ENCODE results near the gene COQ8A.

Gene COQ8A

DNA sequence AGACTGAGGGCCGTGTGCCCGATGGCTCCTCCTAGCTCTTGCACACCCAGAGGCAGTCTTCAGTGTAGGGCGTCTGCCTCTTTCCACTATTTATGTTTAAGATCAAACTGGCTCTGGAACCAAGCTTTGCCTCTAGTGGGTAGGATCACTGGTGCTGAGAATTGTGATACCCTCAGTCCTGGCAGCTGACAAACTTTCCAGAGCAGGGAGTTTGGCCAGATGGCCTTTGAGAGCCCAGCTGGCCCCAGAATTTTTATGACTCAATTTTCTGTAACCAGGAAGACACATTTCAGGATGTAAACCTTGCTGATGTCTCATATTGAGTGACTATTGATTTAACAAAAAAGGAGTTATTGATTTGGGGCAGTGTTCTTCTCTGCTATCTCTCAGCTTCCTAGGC lies 6.7 kb downstream of the COQ8A start:
- Histone ChIP-seq H3K27me3 (ENCODE audit: control insufficient read depth, low read length) (no peaks in the 10 kb centered on the region), H3K9me2 (replicated peaks; ENCODE audit: control insufficient read depth, low read length) (no peaks in the 10 kb centered on the region), H3K79me2 (ENCODE audit: control insufficient read depth, low read length) (peaks cover 50% of the 10 kb centered on the region), H3K36me3 (ENCODE audit: control insufficient read depth, low read length) (no peaks in the 10 kb centered on the region), H3K4me2 (ENCODE audit: low read length) (no peak overlapping the region), H3K27ac (ENCODE audit: low read depth, low read length) (no peak overlapping the region), H3F3A (ENCODE audit: control insufficient read depth, insufficient read depth) (no peaks in the 10 kb centered on the region), H3K4me1 (ENCODE audit: control insufficient read depth, low read length) (peaks cover 7% of the 10 kb centered on the region), H3K4me3 (ENCODE audit: low read length) (no peak overlapping the region), H4K20me1 (ENCODE audit: control insufficient read depth, insufficient read depth, low read depth, low read length) (no peaks in the 10 kb centered on the region), H3K9me3 (ENCODE audit: control insufficient read depth, insufficient read depth, low read length) (no peaks in the 10 kb centered on the region)
- TF ChIP-seq, protein P1, sequence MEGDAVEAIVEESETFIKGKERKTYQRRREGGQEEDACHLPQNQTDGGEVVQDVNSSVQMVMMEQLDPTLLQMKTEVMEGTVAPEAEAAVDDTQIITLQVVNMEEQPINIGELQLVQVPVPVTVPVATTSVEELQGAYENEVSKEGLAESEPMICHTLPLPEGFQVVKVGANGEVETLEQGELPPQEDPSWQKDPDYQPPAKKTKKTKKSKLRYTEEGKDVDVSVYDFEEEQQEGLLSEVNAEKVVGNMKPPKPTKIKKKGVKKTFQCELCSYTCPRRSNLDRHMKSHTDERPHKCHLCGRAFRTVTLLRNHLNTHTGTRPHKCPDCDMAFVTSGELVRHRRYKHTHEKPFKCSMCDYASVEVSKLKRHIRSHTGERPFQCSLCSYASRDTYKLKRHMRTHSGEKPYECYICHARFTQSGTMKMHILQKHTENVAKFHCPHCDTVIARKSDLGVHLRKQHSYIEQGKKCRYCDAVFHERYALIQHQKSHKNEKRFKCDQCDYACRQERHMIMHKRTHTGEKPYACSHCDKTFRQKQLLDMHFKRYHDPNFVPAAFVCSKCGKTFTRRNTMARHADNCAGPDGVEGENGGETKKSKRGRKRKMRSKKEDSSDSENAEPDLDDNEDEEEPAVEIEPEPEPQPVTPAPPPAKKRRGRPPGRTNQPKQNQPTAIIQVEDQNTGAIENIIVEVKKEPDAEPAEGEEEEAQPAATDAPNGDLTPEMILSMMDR (IDR thresholded peaks at IDR 0.05; ENCODE audit: low read depth, low read length, poor library complexity, severe bottlenecking): no peak
- TF ChIP-seq EZH2phosphoT487 (IDR thresholded peaks at IDR 0.05; ENCODE audit: borderline replicate concordance, low read length): no peak

- H3F3A ChIP-seq (ENCODE audit: control insufficient read depth, insufficient read depth): no peaks in the 10 kb centered on the region
- H3K27ac ChIP-seq (ENCODE audit: low read depth, low read length): no peak overlapping the region
- no peaks in the 10 kb centered on the region for H4K20me1 ChIP-seq (ENCODE audit: control insufficient read depth, insufficient read depth, low read depth, low read length)
- H3K79me2 ChIP-seq (ENCODE audit: control insufficient read depth, low read length): peaks cover 41% of the 10 kb centered on the region
- H3K9me2 ChIP-seq (replicated peaks; ENCODE audit: control insufficient read depth, low read length): no peaks in the 10 kb centered on the region
- no peak overlapping the region for H3K4me3 ChIP-seq (ENCODE audit: low read length)
- H3K4me2 ChIP-seq (ENCODE audit: low read length): no peak overlapping the region
- TF ChIP-seq, protein P1 (IDR thresholded peaks at IDR 0.05; ENCODE audit: low read depth, low read length, poor library complexity, severe bottlenecking): no peak
- TF ChIP-seq EZH2phosphoT487 (IDR thresholded peaks at IDR 0.05; ENCODE audit: borderline replicate concordance, low read length): no peak
- no peaks in the 10 kb centered on the region for H3K9me3 ChIP-seq (ENCODE audit: control insufficient read depth, insufficient read depth, low read length)
- H3K36me3 ChIP-seq (ENCODE audit: control insufficient read depth, low read length): no peaks in the 10 kb centered on the region
- H3K27me3 ChIP-seq (ENCODE audit: control insufficient read depth, low read length): no peaks in the 10 kb centered on the region
- H3K4me1 ChIP-seq (ENCODE audit: control insufficient read depth, low read length): no peaks in the 10 kb centered on the region
These were observed 8.0 kb downstream of the COQ8A start for GRCh38 chr1:226948051-226948450.

DNA sequence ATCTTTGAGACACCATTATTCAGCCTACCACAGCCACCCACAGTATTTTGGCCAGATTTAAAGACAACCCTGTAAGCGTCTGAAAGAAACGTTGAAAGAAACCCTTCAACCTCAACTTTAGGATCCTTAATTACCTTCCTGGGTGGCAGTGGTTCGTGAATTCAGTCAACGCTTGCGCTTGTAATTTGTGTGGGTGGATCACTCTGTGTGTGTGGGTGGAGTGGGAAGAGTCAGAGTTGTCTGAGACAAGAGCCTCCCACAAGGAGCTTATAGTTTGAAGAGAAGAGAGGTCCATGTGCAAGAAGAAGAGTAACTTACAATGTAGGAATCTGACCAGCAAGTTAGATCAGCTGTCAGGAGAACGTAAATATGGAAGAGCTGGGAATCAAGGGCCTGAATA lies 8.4 kb downstream of the COQ8A start:
- no peak for TF ChIP-seq EZH2phosphoT487 (IDR thresholded peaks at IDR 0.05; ENCODE audit: borderline replicate concordance, low read length)
- TF ChIP-seq, protein P1 (IDR thresholded peaks at IDR 0.05; ENCODE audit: low read depth, low read length, poor library complexity, severe bottlenecking): no peak
- Histone ChIP-seq H3K27ac (ENCODE audit: low read depth, low read length) (no peak overlapping the region), H3K36me3 (ENCODE audit: control insufficient read depth, low read length) (no peaks in the 10 kb centered on the region), H3K4me1 (ENCODE audit: control insufficient read depth, low read length) (no peaks in the 10 kb centered on the region), H3K79me2 (ENCODE audit: control insufficient read depth, low read length) (peaks cover 40% of the 10 kb centered on the region), H3K4me2 (ENCODE audit: low read length) (no peak overlapping the region), H3F3A (ENCODE audit: control insufficient read depth, insufficient read depth) (no peaks in the 10 kb centered on the region), H4K20me1 (ENCODE audit: control insufficient read depth, insufficient read depth, low read depth, low read length) (no peaks in the 10 kb centered on the region), H3K9me3 (ENCODE audit: control insufficient read depth, insufficient read depth, low read length) (no peaks in the 10 kb centered on the region), H3K9me2 (replicated peaks; ENCODE audit: control insufficient read depth, low read length) (no peaks in the 10 kb centered on the region), H3K27me3 (ENCODE audit: control insufficient read depth, low read length) (no peaks in the 10 kb centered on the region), H3K4me3 (ENCODE audit: low read length) (no peak overlapping the region)

- Histone ChIP-seq H3K27me3 (ENCODE audit: control insufficient read depth, low read length) (no peaks in the 10 kb centered on the region), H4K20me1 (ENCODE audit: control insufficient read depth, insufficient read depth, low read depth, low read length) (no peaks in the 10 kb centered on the region), H3K36me3 (ENCODE audit: control insufficient read depth, low read length) (no peaks in the 10 kb centered on the region), H3K4me1 (ENCODE audit: control insufficient read depth, low read length) (no peaks in the 10 kb centered on the region), H3K9me3 (ENCODE audit: control insufficient read depth, insufficient read depth, low read length) (no peaks in the 10 kb centered on the region), H3K9me2 (replicated peaks; ENCODE audit: control insufficient read depth, low read length) (no peaks in the 10 kb centered on the region), H3F3A (ENCODE audit: control insufficient read depth, insufficient read depth) (no peaks in the 10 kb centered on the region), H3K4me2 (ENCODE audit: low read length) (no peak overlapping the region), H3K79me2 (ENCODE audit: control insufficient read depth, low read length) (peaks cover 35% of the 10 kb centered on the region), H3K4me3 (ENCODE audit: low read length) (no peak overlapping the region), H3K27ac (ENCODE audit: low read depth, low read length) (no peak overlapping the region)
- TF ChIP-seq, protein P1 (IDR thresholded peaks at IDR 0.05; ENCODE audit: low read depth, low read length, poor library complexity, severe bottlenecking): no peak
- TF ChIP-seq EZH2phosphoT487 (IDR thresholded peaks at IDR 0.05; ENCODE audit: borderline replicate concordance, low read length): no peak
These were observed 8.9 kb downstream of the COQ8A start for GRCh38 chr1:226948996-226949395.

Data from DOHH2 (cell line).